GM10248 (cell line): ENCODE data around the gene MEIS1.

Experiments used
- CTCF ChIA-PET: fragments of 300-600 bp; sonication (Branson Sonifier 250); formaldehyde crosslinking; extraction: SDS; loops from one replicate; lab custom pipeline; 2021; ENCODE audit warnings: antibody characterized with exemption; lab: Yijun Ruan, JAX
- POLR2A ChIA-PET: fragments of 350-650 bp; sonication (Branson Sonifier 250); formaldehyde crosslinking; extraction: SDS; loops from one replicate; lab custom pipeline; 2020; ENCODE audit warnings: antibody characterized with exemption; lab: Yijun Ruan, JAX
- DNase-seq: peaks from one replicate; pipeline ENCODE4 v3.0.0; 2012; ENCODE audit errors: extremely low spot score
- TF ChIP-seq, protein P1 (sequence below): IDR thresholded peaks from 2 replicates; pipeline ENCODE4 v1.5.1; 2012; ENCODE audit warnings: mild to moderate bottlenecking, low read depth; ENCODE audit errors: extremely low read depth, missing control alignments, control extremely low read depth

MEIS1 gene

DNA sequence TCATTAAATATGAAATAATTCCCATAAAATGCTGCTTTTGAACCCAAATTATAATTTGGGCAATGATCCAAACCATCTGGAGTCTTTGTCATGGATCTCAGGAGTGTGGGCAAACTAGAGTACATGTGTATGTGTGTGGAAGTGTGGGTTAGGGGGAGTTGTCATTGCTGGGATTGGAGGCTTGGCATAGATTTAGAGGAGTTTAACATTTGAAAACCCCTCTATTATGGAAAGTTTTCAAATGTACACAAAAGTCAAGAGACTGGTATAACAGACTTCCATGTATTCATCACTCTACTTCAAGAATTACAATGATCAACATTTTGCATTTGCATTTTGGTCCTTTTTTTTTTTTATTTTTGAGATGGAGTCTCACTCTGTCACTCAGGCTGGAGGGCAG lies 159.1 kb downstream of the MEIS1 start:
- CTCF ChIA-PET, result no interaction called here
- DNase-seq, result no peak
- TF ChIP-seq, protein P1, sequence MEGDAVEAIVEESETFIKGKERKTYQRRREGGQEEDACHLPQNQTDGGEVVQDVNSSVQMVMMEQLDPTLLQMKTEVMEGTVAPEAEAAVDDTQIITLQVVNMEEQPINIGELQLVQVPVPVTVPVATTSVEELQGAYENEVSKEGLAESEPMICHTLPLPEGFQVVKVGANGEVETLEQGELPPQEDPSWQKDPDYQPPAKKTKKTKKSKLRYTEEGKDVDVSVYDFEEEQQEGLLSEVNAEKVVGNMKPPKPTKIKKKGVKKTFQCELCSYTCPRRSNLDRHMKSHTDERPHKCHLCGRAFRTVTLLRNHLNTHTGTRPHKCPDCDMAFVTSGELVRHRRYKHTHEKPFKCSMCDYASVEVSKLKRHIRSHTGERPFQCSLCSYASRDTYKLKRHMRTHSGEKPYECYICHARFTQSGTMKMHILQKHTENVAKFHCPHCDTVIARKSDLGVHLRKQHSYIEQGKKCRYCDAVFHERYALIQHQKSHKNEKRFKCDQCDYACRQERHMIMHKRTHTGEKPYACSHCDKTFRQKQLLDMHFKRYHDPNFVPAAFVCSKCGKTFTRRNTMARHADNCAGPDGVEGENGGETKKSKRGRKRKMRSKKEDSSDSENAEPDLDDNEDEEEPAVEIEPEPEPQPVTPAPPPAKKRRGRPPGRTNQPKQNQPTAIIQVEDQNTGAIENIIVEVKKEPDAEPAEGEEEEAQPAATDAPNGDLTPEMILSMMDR, result no peak
- POLR2A ChIA-PET, result no interaction called here

DNA sequence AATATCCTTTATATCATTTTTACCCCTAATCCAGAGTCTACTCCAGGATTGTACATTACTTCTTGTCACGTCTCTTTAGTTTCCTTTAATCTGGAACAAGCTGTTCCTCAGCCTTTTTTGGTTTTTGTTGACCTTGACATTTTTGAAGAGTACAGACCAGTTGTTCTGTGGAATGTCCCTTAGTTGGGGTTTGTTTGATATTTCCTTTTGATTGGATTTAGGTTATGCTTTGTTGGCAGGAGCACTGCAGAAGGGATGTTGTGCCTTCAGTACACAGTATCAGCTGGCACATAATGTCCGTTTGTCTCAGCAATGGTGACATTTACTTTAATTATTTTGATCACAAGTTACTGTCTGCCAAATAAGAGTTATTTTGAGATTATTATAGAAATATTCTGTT lies 160.6 kb downstream of the MEIS1 start:
- POLR2A ChIA-PET, result no interaction called here
- CTCF ChIA-PET, result no interaction called here
- TF ChIP-seq, protein P1, result no peak
- DNase-seq, result no peak

DNA sequence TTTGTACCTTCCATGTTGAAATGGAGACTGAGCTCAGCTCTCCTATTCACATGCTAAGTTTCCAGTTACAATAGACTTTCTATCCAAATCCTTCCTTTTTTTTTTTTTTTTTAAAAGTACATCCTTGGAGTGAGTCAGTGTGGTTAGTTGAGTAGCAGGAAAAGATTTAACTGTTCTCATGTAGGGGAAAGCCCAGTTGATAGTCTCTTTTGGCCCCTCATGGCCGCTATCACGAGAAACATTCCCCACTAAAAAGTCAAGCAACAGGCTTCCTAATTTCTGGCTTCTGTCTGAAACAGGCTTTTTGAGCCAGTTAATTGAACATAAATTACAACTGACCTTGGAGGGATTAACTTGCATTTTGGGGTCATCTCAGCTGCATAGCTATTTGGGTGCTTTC lies 161.3 kb downstream of the MEIS1 start:
- POLR2A ChIA-PET, result no interaction called here

DNA sequence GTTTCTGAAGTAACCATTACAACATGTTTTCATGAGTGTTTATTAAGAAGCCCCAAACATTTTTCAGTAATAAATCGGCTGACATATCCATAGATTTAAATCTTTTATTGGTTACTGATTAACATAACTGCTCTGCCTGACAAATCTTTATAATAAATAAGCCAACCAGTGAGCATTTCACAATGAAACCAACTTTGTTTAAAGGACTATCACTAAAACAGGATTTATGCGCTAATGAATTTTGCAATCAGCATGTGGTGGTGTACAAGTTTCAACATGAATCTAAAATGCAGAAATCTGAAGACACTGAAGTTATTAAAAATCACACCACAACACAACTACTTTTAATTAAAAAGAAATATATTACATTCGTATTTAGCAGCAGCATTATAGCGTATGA lies 166.7 kb downstream of the MEIS1 start:
- CTCF ChIA-PET, result no interaction called here
- POLR2A ChIA-PET, result no interaction called here
- TF ChIP-seq, protein P1, result no peak
- no peak for DNase-seq

More for the DNA sequence above, 161.3 kb downstream of the MEIS1 start:
- CTCF ChIA-PET, result no interaction called here
- DNase-seq, result no peak
- TF ChIP-seq, protein P1, result no peak

DNA sequence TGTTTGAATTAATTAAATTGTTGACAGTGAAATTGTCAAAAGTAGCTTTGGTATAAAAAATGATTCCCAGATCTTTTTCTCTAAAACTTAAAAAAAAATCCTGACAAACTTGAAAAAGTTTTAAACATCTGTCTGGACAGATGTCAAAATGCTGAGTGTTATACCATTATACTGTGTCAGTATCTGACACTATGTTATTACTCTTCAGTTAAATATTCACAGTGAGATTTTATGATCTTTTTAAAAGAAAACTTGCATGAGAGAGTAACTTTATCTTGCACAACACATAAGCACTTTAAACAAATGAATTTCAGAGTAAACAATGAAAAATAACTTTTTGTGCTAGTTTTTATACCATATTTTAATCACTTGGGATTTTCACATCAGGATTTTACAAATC lies 167.4 kb downstream of the MEIS1 start:
- POLR2A ChIA-PET, result no interaction called here
- DNase-seq, result no peak
- TF ChIP-seq, protein P1, result no peak
- CTCF ChIA-PET, result no interaction called here

DNA sequence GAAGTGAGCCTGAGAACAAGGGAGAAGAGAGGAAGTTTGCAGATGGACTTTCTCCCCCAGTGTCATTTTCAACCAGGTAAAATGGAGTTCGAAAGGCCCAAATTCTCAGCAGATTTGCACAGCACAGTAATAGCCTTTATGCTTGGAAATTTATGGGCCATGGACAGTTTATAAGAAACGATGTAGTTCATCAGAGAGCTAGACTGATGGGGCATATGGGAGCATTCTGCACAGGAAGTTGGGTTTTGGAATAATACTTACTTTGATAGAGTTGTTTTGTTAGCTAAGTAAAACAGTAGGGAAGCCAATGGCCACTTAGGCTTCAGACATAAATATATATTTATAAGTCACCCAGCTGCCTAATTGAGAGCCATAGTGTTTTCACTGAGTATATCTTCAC lies 169.4 kb downstream of the MEIS1 start:
- ChIA-PET POLR2A (no interaction called here), CTCF (no interaction called here)
- TF ChIP-seq, protein P1, result no peak
- no peak for DNase-seq

DNA sequence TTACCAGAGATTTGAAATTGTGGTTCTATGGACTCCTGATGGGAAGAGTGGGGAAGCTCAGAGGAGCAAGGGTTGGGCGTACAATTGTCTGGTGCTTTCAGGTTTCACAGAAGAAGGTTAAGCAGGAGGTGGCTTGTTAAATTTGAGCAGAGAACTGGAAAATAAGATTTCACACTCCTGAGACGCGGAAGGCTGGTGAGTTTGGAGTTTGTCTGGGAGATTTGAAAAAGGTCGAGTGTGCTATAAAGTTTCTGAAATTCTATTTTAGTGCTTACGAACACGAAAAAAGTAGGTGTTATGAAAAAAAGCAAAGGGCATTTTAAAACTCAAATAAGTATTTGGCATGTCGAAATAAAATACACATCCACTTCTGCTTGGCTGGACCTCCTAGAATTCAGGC lies 170.1 kb downstream of the MEIS1 start:
- DNase-seq, result no peak
- CTCF ChIA-PET, result no interaction called here
- POLR2A ChIA-PET, result no interaction called here
- TF ChIP-seq, protein P1, result no peak
